Liver (tissue), 9 donors: Measurements from ENCODE around the gene RNF215. TPM values are rescaled to one million over a fixed set of nuclear protein-coding genes. Genes with fewer than 3 reads are reported as not detected.
"Not testable (repeated sequence)": the region's sequence is repeated elsewhere in the genome, so short reads cannot be mapped to it uniquely, and the experiment has no call there.

Experiments
- DNase-seq: peaks from one replicate; pipeline ENCODE4 v3.0.0-alpha.2; 2017; ENCODE audit warnings: low spot score
- H3K27ac ChIP-seq, 2 donors: one replicate each; pipeline ENCODE4 v1.7.0; 2013; ENCODE audit warnings: inconsistent platforms in 2 of 2, low read length in 2 of 2, control low read depth in 1 of 2, low read depth in 1 of 2, mild to moderate bottlenecking in 1 of 2
- H3K27me3 ChIP-seq, 4 donors: one replicate each; pipeline versions ENCODE4 v1.6.1 to v1.7.0; 2013; ENCODE audit warnings: low read length in 3 of 4, inconsistent platforms in 1 of 4, mild to moderate bottlenecking in 1 of 4, moderate library complexity in 1 of 4; ENCODE audit not compliant: control insufficient read depth in 4 of 4, insufficient read depth in 4 of 4
- H3K36me3 ChIP-seq, 4 donors: one replicate each; pipeline versions ENCODE4 v1.6.1 to v1.7.0; 2013; ENCODE audit warnings: low read length in 3 of 4, mild to moderate bottlenecking in 3 of 4, low read depth in 1 of 4, moderate library complexity in 1 of 4; ENCODE audit not compliant: control insufficient read depth in 4 of 4, insufficient read depth in 3 of 4
- H3K4me1 ChIP-seq, 4 donors: one replicate each; pipeline versions ENCODE4 v1.6.1 to v1.7.0; 2013; ENCODE audit warnings: low read length in 3 of 4, mild to moderate bottlenecking in 3 of 4, moderate library complexity in 1 of 4; ENCODE audit not compliant: control insufficient read depth in 4 of 4, insufficient read depth in 4 of 4
- H3K4me3 ChIP-seq, 3 donors: one replicate each; pipeline versions ENCODE4 v1.6.1 to v1.7.0; 2013; ENCODE audit warnings: low read length in 3 of 3, control low read depth in 1 of 3, low read depth in 1 of 3, mild to moderate bottlenecking in 1 of 3
- H3K9ac ChIP-seq, 2 donors: one replicate each; pipeline ENCODE4 v1.7.0; 2013; ENCODE audit warnings: low read length in 2 of 2, mild to moderate bottlenecking in 2 of 2, moderate library complexity in 2 of 2, control low read depth in 1 of 2, low read depth in 1 of 2
- H3K9me3 ChIP-seq, 4 donors: one replicate each; pipeline versions ENCODE4 v1.6.1 to v1.7.0; 2013; ENCODE audit warnings: low read length in 3 of 4; ENCODE audit not compliant: control insufficient read depth in 4 of 4
- EGR1 ChIP-seq, 2 donors: IDR thresholded peaks; 2 replicates each; pipeline ENCODE4 v1.6.1; 2016 to 2018; ENCODE audit warnings: antibody characterized with exemption in 2 of 2, low read depth in 2 of 2
- FOXA1 ChIP-seq: IDR thresholded peaks from 2 replicates; pipeline ENCODE4 v1.6.1; 2016; ENCODE audit warnings: antibody characterized with exemption
- FOXA2 ChIP-seq: IDR thresholded peaks from 2 replicates; pipeline ENCODE4 v1.6.1; 2016; ENCODE audit warnings: antibody characterized with exemption
- GABPA ChIP-seq, 2 donors: IDR thresholded peaks in 1 of 2; conservative IDR thresholded peaks in 1 of 2; 2 replicates each; pipeline ENCODE4 v1.6.1; 2016; ENCODE audit warnings: antibody characterized with exemption in 2 of 2, mild to moderate bottlenecking in 1 of 2, moderate library complexity in 1 of 2
- HNF4A ChIP-seq, 2 donors: conservative IDR thresholded peaks; 2 replicates each; pipeline ENCODE4 v1.6.1; 2016; ENCODE audit warnings: antibody characterized with exemption in 2 of 2, mild to moderate bottlenecking in 2 of 2
- HNF4G ChIP-seq: IDR thresholded peaks from 2 replicates; pipeline ENCODE4 v1.6.1; 2016; ENCODE audit warnings: antibody characterized with exemption
- JUND ChIP-seq, 2 donors: IDR thresholded peaks; 2 replicates each; pipeline ENCODE4 v1.6.1; 2016; ENCODE audit warnings: antibody characterized with exemption in 2 of 2
- NR2F2 ChIP-seq: IDR thresholded peaks from 2 replicates; pipeline ENCODE4 v1.6.1; 2016; ENCODE audit warnings: antibody characterized with exemption
- RAD21 ChIP-seq, 2 donors: IDR thresholded peaks; 2 replicates each; pipeline ENCODE4 v1.6.1; 2016; ENCODE audit warnings: antibody characterized with exemption in 2 of 2, mild to moderate bottlenecking in 2 of 2
- RXRA ChIP-seq, 2 donors: IDR thresholded peaks; 2 replicates each; pipeline ENCODE4 v1.6.1; 2017 to 2018; ENCODE audit warnings: antibody characterized with exemption in 2 of 2, mild to moderate bottlenecking in 1 of 2
- SP1 ChIP-seq: IDR thresholded peaks from 2 replicates; pipeline ENCODE4 v1.6.1; 2018; ENCODE audit warnings: antibody characterized with exemption, mild to moderate bottlenecking
- TAF1 ChIP-seq: conservative IDR thresholded peaks from 2 replicates; pipeline ENCODE4 v1.6.1; 2016; ENCODE audit warnings: antibody characterized with exemption, mild to moderate bottlenecking
- YY1 ChIP-seq: IDR thresholded peaks from 2 replicates; pipeline ENCODE4 v1.6.1; 2016; ENCODE audit warnings: antibody characterized with exemption, mild to moderate bottlenecking
- WGBS: extraction: QIAGEN DNeasy Blood & Tissue Kit; methylation state at CpG from one replicate; pipeline ENCODE4 v1.1.7; 2013; 5-methylcytosine and 5-hydroxymethylcytosine counted together
- polyA plus RNA-seq, 2 donors: library from polyadenylated mRNA; stranded (reverse) in 1 of 2; unstranded in 1 of 2; fragments of 200-250 nt in 1 of 2; fragments of >200 nt in 1 of 2; fragmentation: Nextera tagmentation in 1 of 2; extraction: Ambion mirVana in 1 of 2; gene quantifications; one replicate each; pipeline versions ENCODE4 v1.2.1 to v1.2.3, GENCODE V29; 2013 to 2015
- total RNA-seq, 2 donors: library from RNA; depleted of rRNA; stranded (reverse); fragments of >200 nt; gene quantifications; one replicate each; pipeline ENCODE4 v1.2.3, GENCODE V29; 2014
- TF ChIP-seq, protein P1 (sequence below): IDR thresholded peaks from 2 replicates; pipeline ENCODE4 v1.6.1; 2016; ENCODE audit warnings: antibody characterized with exemption, mild to moderate bottlenecking
- TF ChIP-seq, protein P2 (sequence below): IDR thresholded peaks from 2 replicates; pipeline ENCODE4 v1.6.1; 2016; ENCODE audit warnings: antibody characterized with exemption
- TF ChIP-seq, protein P3 (sequence below): IDR thresholded peaks from 2 replicates; pipeline ENCODE4 v1.6.1; 2016; ENCODE audit warnings: antibody characterized with exemption
- donor health status: healthy.
- donor health status: healthy.
- donor health status: healthy.
- donor health status: healthy.
- donor health status: healthy.

The RNF215 gene
- total and polyA plus RNA-seq, 4 donors, result 0.71 to 7.3 (median 5.8) TPM

DNA sequence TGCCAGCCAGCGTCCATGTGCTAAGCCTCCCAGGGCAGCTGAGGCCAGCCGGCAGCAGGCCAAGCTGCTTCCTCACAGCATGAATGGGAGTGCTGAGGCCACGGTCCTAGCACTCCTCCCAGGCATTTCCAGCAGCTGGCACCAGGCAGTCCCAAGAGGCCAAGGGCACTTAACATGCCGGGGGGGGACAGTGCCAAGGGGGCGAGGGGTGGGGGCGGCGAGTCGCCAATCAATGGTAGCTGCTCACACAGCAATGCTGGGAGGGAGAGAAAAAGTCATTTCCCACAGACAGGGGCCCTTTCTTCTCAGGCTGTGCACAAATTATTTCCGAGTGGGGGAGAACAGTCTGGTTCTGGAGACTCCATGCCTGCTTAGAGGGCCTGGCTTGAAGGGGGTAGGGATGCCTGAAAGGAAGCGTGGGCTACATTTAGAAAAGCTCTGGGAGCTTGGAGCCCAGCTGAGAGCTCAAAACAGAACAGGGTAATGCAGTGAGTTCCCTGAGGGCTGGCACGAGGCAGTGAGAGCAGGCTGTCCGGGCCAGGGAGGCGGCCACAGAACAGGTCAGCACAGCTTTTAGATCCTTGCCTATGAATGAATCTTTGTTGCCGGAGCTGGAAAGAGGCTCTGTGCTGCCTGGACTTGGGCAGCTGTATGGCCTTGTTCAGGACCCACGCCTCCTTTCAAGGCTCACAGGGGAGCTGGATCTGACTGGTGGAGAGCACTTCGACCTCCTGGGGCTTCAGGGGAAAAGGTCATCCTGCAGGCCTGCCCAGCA lies 46.1 kb downstream of the RNF215 start:
- no peak for TF ChIP-seq NR2F2
- no peak for TF ChIP-seq JUND (IDR thresholded peaks at IDR 0.05)
- TF ChIP-seq FOXA2, result no peak
- TF ChIP-seq EGR1 (IDR thresholded peaks at IDR 0.05; ENCODE audit: low read depth in 2 of 2), result no peak
- no peak for TF ChIP-seq YY1
- no peak for TF ChIP-seq HNF4A (conservative IDR thresholded peaks at IDR 0.05)
- TF ChIP-seq GABPA (IDR thresholded peaks at IDR 0.05 in 1 of 2, conservative IDR thresholded peaks at IDR 0.05 in 1 of 2), result no peak
- no peak for TF ChIP-seq RXRA (IDR thresholded peaks at IDR 0.05)
- TF ChIP-seq, protein P1, sequence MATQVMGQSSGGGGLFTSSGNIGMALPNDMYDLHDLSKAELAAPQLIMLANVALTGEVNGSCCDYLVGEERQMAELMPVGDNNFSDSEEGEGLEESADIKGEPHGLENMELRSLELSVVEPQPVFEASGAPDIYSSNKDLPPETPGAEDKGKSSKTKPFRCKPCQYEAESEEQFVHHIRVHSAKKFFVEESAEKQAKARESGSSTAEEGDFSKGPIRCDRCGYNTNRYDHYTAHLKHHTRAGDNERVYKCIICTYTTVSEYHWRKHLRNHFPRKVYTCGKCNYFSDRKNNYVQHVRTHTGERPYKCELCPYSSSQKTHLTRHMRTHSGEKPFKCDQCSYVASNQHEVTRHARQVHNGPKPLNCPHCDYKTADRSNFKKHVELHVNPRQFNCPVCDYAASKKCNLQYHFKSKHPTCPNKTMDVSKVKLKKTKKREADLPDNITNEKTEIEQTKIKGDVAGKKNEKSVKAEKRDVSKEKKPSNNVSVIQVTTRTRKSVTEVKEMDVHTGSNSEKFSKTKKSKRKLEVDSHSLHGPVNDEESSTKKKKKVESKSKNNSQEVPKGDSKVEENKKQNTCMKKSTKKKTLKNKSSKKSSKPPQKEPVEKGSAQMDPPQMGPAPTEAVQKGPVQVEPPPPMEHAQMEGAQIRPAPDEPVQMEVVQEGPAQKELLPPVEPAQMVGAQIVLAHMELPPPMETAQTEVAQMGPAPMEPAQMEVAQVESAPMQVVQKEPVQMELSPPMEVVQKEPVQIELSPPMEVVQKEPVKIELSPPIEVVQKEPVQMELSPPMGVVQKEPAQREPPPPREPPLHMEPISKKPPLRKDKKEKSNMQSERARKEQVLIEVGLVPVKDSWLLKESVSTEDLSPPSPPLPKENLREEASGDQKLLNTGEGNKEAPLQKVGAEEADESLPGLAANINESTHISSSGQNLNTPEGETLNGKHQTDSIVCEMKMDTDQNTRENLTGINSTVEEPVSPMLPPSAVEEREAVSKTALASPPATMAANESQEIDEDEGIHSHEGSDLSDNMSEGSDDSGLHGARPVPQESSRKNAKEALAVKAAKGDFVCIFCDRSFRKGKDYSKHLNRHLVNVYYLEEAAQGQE, result no peak
- no peak for TF ChIP-seq FOXA1
- TF ChIP-seq HNF4G, result no peak
- TF ChIP-seq, protein P2, sequence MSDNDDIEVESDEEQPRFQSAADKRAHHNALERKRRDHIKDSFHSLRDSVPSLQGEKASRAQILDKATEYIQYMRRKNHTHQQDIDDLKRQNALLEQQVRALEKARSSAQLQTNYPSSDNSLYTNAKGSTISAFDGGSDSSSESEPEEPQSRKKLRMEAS, result no peak
- TF ChIP-seq, protein P3, sequence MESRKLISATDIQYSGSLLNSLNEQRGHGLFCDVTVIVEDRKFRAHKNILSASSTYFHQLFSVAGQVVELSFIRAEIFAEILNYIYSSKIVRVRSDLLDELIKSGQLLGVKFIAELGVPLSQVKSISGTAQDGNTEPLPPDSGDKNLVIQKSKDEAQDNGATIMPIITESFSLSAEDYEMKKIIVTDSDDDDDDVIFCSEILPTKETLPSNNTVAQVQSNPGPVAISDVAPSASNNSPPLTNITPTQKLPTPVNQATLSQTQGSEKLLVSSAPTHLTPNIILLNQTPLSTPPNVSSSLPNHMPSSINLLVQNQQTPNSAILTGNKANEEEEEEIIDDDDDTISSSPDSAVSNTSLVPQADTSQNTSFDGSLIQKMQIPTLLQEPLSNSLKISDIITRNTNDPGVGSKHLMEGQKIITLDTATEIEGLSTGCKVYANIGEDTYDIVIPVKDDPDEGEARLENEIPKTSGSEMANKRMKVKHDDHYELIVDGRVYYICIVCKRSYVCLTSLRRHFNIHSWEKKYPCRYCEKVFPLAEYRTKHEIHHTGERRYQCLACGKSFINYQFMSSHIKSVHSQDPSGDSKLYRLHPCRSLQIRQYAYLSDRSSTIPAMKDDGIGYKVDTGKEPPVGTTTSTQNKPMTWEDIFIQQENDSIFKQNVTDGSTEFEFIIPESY, result no peak
- TF ChIP-seq RAD21 (IDR thresholded peaks at IDR 0.05), result no peak
- TF ChIP-seq TAF1, result no peak
- TF ChIP-seq SP1, result no peak
- 86% methylated on average over 16 of the region's 16 CpGs for WGBS
- no peak overlapping the region for H3K27ac ChIP-seq

DNA sequence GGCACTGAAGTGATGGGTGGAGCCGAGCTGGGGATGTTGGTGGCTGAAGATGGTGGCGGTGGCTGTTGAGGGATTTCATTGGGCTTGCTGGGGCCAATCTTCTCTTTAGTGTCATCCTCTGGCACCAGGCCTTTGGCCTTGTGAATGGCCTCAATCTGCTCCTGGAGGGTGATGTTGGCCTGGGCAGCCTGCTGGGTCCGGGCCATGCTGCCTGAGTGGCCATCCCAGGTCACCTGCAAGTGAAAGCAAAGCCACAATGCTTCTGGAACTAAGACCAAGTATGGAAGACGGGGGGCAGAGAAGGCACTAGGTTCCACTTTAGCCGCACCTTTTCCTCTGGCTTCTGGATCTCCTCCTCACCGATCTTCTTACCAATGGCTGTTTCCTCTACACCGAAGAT lies 48.4 kb downstream of the RNF215 start:
- H3K27me3 ChIP-seq, result no peaks in the 10 kb centered on the region
- no peak overlapping the region for H3K4me3 ChIP-seq
- TF ChIP-seq, protein P2, result no peak
- no peak for TF ChIP-seq EGR1 (IDR thresholded peaks at IDR 0.05; ENCODE audit: low read depth in 2 of 2)
- TF ChIP-seq HNF4A (conservative IDR thresholded peaks at IDR 0.05), result no peak
- no peak for TF ChIP-seq RXRA (IDR thresholded peaks at IDR 0.05)
- TF ChIP-seq, protein P3, result no peak
- no peak for TF ChIP-seq YY1
- no peak for TF ChIP-seq NR2F2
- TF ChIP-seq JUND (IDR thresholded peaks at IDR 0.05), result no peak
- no peak for TF ChIP-seq GABPA (IDR thresholded peaks at IDR 0.05 in 1 of 2, conservative IDR thresholded peaks at IDR 0.05 in 1 of 2)
- no peak for TF ChIP-seq HNF4G
- WGBS, result 95% methylated on average over 7 of the region's 7 CpGs
- H3K27ac ChIP-seq, result no peak overlapping the region
- H3K4me1 ChIP-seq, result peaks cover 0 to 5% (median 4%) of the 10 kb centered on the region in 4 donors
- peaks cover 49 to 96% (median 82%) of the 10 kb centered on the region in 4 donors for H3K36me3 ChIP-seq
- no peak for DNase-seq
- no peak overlapping the region for H3K9ac ChIP-seq
- no peaks in the 10 kb centered on the region for H3K9me3 ChIP-seq

More for the DNA sequence above, 46.1 kb downstream of the RNF215 start:
- no peak overlapping the region for H3K9ac ChIP-seq
- H3K4me1 ChIP-seq, result peaks cover 0 to 5% (median 4%) of the 10 kb centered on the region in 4 donors
- DNase-seq, result no peak
- H3K36me3 ChIP-seq, result peaks cover 47 to 96% (median 82%) of the 10 kb centered on the region in 4 donors
- no peak overlapping the region for H3K4me3 ChIP-seq
- H3K27me3 ChIP-seq, result no peaks in the 10 kb centered on the region
- no peaks in the 10 kb centered on the region for H3K9me3 ChIP-seq

DNA sequence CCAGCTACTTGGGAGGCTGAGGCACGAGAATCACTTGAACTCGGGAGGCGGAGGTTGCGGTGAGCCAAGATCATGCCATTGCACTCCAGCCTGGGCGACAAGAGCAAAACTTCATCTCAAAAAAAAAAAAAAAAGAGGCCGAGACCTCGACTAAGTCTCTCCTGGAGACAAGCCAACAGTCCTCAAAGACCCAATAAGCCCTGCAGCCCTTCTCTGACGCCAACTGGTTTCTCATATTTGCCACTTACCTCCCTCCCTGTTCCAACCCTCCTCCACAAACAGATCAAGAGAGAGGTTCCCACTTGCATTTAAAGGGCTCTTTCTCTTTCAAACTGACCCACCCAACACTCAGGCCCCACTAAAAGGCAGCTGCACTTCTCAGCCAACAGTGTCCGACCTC lies 48.9 kb downstream of the RNF215 start:
- peaks cover 51 to 96% (median 82%) of the 10 kb centered on the region in 4 donors for H3K36me3 ChIP-seq
- not testable (repeated sequence) for H3K4me1 ChIP-seq, H3K4me3 ChIP-seq, DNase-seq, H3K27ac ChIP-seq, H3K9ac ChIP-seq, H3K9me3 ChIP-seq, H3K27me3 ChIP-seq
- 91% methylated on average over 9 of the region's 9 CpGs for WGBS
